HEK293 (cell line): ENCODE data around the gene FOLR2.

ENCODE experiments used
- CTCF ChIA-PET: fragments of 350-600 bp; formaldehyde crosslinking; extraction: SDS; loops from one replicate; lab custom pipeline; 2021; ENCODE audit warnings: antibody characterized with exemption; lab: Yijun Ruan, JAX
- POLR2A ChIA-PET: fragments of 300-600 bp; formaldehyde crosslinking; extraction: SDS; loops from one replicate; lab custom pipeline; 2020; ENCODE audit warnings: antibody characterized with exemption, inconsistent platforms; lab: Yijun Ruan, JAX
- H3K27ac ChIP-seq: fragments of 200-500 bp; sonication (Bioruptor generic); 2 replicates; pipeline ENCODE4 v1.5.1; 2014; ENCODE audit warnings: low read depth, low read length, control low read depth, inconsistent platforms; ENCODE audit errors: extremely low read depth
- H3K36me3 ChIP-seq, 2 experiments: fragments of 200-500 bp in 1 of 2; sonication (Bioruptor generic) in 1 of 2; 1 replicate in 1 of 2; 2 replicates in 1 of 2; pipeline ENCODE4 v1.5.1; 2014 to 2017; ENCODE audit warnings: inconsistent platforms in 2 of 2, low read length in 2 of 2; ENCODE audit not compliant: control insufficient read depth in 2 of 2, insufficient read depth in 1 of 2
- H3K4me1 ChIP-seq: fragments of 200-500 bp; sonication (Bioruptor generic); 2 replicates; pipeline ENCODE4 v1.5.1; 2014; ENCODE audit warnings: mild to moderate bottlenecking, low read length, inconsistent platforms; ENCODE audit not compliant: control insufficient read depth, insufficient read depth
- H3K4me3 ChIP-seq: 2 replicates; pipeline ENCODE4 v1.5.1; 2011; ENCODE audit warnings: low read depth, mild to moderate bottlenecking, control low read depth, low read length, moderate library complexity
- H3K9me3 ChIP-seq: fragments of 200-500 bp; sonication (Bioruptor generic); 2 replicates; pipeline ENCODE4 v1.5.1; 2014; ENCODE audit warnings: low read depth, low read length, inconsistent platforms; ENCODE audit not compliant: control insufficient read depth, insufficient read depth
- HOXC10 ChIP-seq: sonication (generic); formaldehyde crosslinking; IDR thresholded peaks from 2 replicates; pipeline ENCODE4 v1.8.1; 2023; ENCODE audit warnings: mild to moderate bottlenecking, missing genetic modification reagents
- IKZF3 ChIP-seq: fragments of 450-650 bp; IDR thresholded peaks from 2 replicates; pipeline ENCODE4 v1.5.0; 2018; ENCODE audit warnings: missing biosample characterization, mild to moderate bottlenecking, missing genetic modification characterization, moderate library complexity
- MEIS1 ChIP-seq: sonication (generic); formaldehyde crosslinking; IDR thresholded peaks from 2 replicates; pipeline ENCODE4 v1.8.1; 2022; ENCODE audit warnings: missing genetic modification reagents, mild to moderate bottlenecking, borderline replicate concordance
- SALL2 ChIP-seq: fragments of 450-650 bp; formaldehyde crosslinking; IDR thresholded peaks from 2 replicates; pipeline ENCODE4 v1.5.0; 2017; ENCODE audit warnings: missing biosample characterization, mild to moderate bottlenecking, missing genetic modification characterization, borderline replicate concordance
- SP7 ChIP-seq: fragments of 450-650 bp; formaldehyde crosslinking; IDR thresholded peaks from 2 replicates; pipeline ENCODE4 v1.5.1; 2016; ENCODE audit warnings: missing biosample characterization, missing genetic modification characterization
- ZBTB10 ChIP-seq: fragments of 450-650 bp; formaldehyde crosslinking; IDR thresholded peaks from 2 replicates; pipeline ENCODE4 v1.5.1; 2016; ENCODE audit warnings: missing biosample characterization, missing genetic modification characterization
- ZFP37 ChIP-seq: fragments of 450-650 bp; formaldehyde crosslinking; IDR thresholded peaks from 2 replicates; pipeline ENCODE4 v1.5.1; 2016; ENCODE audit warnings: missing biosample characterization, missing genetic modification characterization
- ZFP69B ChIP-seq: fragments of 450-650 bp; formaldehyde crosslinking; IDR thresholded peaks from 2 replicates; pipeline ENCODE4 v1.5.1; 2016; ENCODE audit warnings: missing biosample characterization, missing genetic modification characterization
- ZNF112 ChIP-seq: fragments of 450-650 bp; formaldehyde crosslinking; IDR thresholded peaks from 2 replicates; pipeline ENCODE4 v1.5.0; 2017; ENCODE audit warnings: missing biosample characterization, missing genetic modification characterization
- ZNF148 ChIP-seq: fragments of 450-650 bp; formaldehyde crosslinking; IDR thresholded peaks from 2 replicates; pipeline ENCODE4 v1.5.0; 2017; ENCODE audit warnings: missing biosample characterization, missing genetic modification characterization, borderline replicate concordance
- ZNF155 ChIP-seq: fragments of 450-650 bp; formaldehyde crosslinking; IDR thresholded peaks from 2 replicates; pipeline ENCODE4 v1.5.1; 2016; ENCODE audit warnings: missing biosample characterization, missing genetic modification characterization
- ZNF221 ChIP-seq: fragments of 450-650 bp; formaldehyde crosslinking; IDR thresholded peaks from 2 replicates; pipeline ENCODE4 v1.5.1; 2017; ENCODE audit warnings: missing biosample characterization, missing genetic modification characterization, borderline replicate concordance
- ZNF248 ChIP-seq: fragments of 450-650 bp; formaldehyde crosslinking; IDR thresholded peaks from 2 replicates; pipeline ENCODE4 v1.5.1; 2017; ENCODE audit warnings: missing biosample characterization, missing genetic modification characterization
- ZNF391 ChIP-seq: fragments of 450-650 bp; formaldehyde crosslinking; IDR thresholded peaks from 2 replicates; pipeline ENCODE4 v1.5.1; 2016; ENCODE audit warnings: low read depth, missing biosample characterization, missing genetic modification characterization, borderline replicate concordance
- ZNF423 ChIP-seq: fragments of 450-650 bp; formaldehyde crosslinking; IDR thresholded peaks from 2 replicates; pipeline ENCODE4 v1.5.1; 2016; ENCODE audit warnings: missing biosample characterization, missing genetic modification characterization
- ZNF510 ChIP-seq: fragments of 450-650 bp; formaldehyde crosslinking; IDR thresholded peaks from 2 replicates; pipeline ENCODE4 v1.5.1; 2018; ENCODE audit warnings: mild to moderate bottlenecking, missing genetic modification characterization, missing biosample characterization; ENCODE audit not compliant: insufficient replicate concordance
- ZNF544 ChIP-seq: fragments of 450-650 bp; formaldehyde crosslinking; IDR thresholded peaks from 2 replicates; pipeline ENCODE4 v1.5.0; 2017; ENCODE audit warnings: missing biosample characterization, missing genetic modification characterization
- ZNF549 ChIP-seq: fragments of 450-650 bp; IDR thresholded peaks from 2 replicates; pipeline ENCODE4 v1.5.1; 2018; ENCODE audit warnings: missing biosample characterization, missing genetic modification characterization, mild to moderate bottlenecking, inconsistent platforms, moderate library complexity
- ZNF555 ChIP-seq: fragments of 450-650 bp; formaldehyde crosslinking; conservative IDR thresholded peaks from 2 replicates; pipeline ENCODE4 v1.5.1; 2017; ENCODE audit warnings: missing biosample characterization, mild to moderate bottlenecking, missing genetic modification characterization, inconsistent platforms
- ZNF571 ChIP-seq: fragments of 450-650 bp; formaldehyde crosslinking; IDR thresholded peaks from 2 replicates; pipeline ENCODE4 v1.5.0; 2017; ENCODE audit warnings: missing biosample characterization, missing genetic modification characterization
- ZNF585B ChIP-seq: fragments of 450-650 bp; formaldehyde crosslinking; IDR thresholded peaks from 2 replicates; pipeline ENCODE4 v1.5.1; 2016; ENCODE audit warnings: missing biosample characterization, missing genetic modification characterization
- ZNF677 ChIP-seq: fragments of 450-650 bp; IDR thresholded peaks from 2 replicates; pipeline ENCODE4 v1.5.0; 2018; ENCODE audit warnings: missing biosample characterization, mild to moderate bottlenecking, missing genetic modification characterization, moderate library complexity
- ZNF704 ChIP-seq: fragments of 450-650 bp; formaldehyde crosslinking; IDR thresholded peaks from 2 replicates; pipeline ENCODE4 v1.5.1; 2016; ENCODE audit warnings: missing biosample characterization, missing genetic modification characterization
- ZNF768 ChIP-seq: fragments of 450-650 bp; formaldehyde crosslinking; IDR thresholded peaks from 2 replicates; pipeline ENCODE4 v1.5.1; 2018; ENCODE audit warnings: missing biosample characterization, mild to moderate bottlenecking, missing genetic modification characterization
- ZNF791 ChIP-seq: fragments of 450-650 bp; formaldehyde crosslinking; IDR thresholded peaks from 2 replicates; pipeline ENCODE4 v1.5.1; 2016; ENCODE audit warnings: missing biosample characterization, missing genetic modification characterization

Gene FOLR2

GRCh38 chr11:72244060-72244360, 27.4 kb downstream of the FOLR2 start, which contains the start of gene PHOX2A:
PHOX2A (minus strand) TSS chr11:72244176; CDS start chr11:72244004, 172 bp downstream.
- ChIA-PET CTCF (no interaction called here), POLR2A (no interaction called here)
- no peaks in the 10 kb centered on the region for H3K36me3 ChIP-seq
- no peak within 1 kb of the TSS for H3K27ac ChIP-seq
- H3K4me1 ChIP-seq: no peaks in the 10 kb centered on the region
- no peaks in the 10 kb centered on the region for H3K9me3 ChIP-seq
- TF ChIP-seq SP7 (tag by site-specific recombination) (no peak), ZNF248 (tag by site-specific recombination) (no peak), ZNF391 (no peak), ZNF704 (no peak), HOXC10 (no peak), ZNF677 (tag by site-specific recombination) (no peak), ZFP69B (no peak), ZNF112 (tag by site-specific recombination) (no peak), ZNF768 (no peak), ZNF555 (tag by site-specific recombination) (no peak), ZNF510 (no peak)
- no peak within 1 kb of the TSS for H3K4me3 ChIP-seq

- no peak for TF ChIP-seq ZNF112 (tag by site-specific recombination)
- TF ChIP-seq ZBTB10 (tag by site-specific recombination): no peak
- TF ChIP-seq ZNF148: 0 out of 2 replicates have a peak, but pooled peaks have one; percentile 12
- TF ChIP-seq, all 188 proteins: peak for 1
- Histone ChIP-seq H3K9me3 (no peaks in the 10 kb centered on the region), H3K36me3 (no peaks in the 10 kb centered on the region), H3K4me1 (no peaks in the 10 kb centered on the region), H3K4me3 (no peak overlapping the region), H3K27ac (no peak overlapping the region)
- ChIA-PET POLR2A (no interaction called here), CTCF (interaction anchor here (0.6 to 0.8 kb wide), 2 partner anchors 19 to 47 kb away, joined by 3 read pairs; no protein-coding TSS in a partner anchor)
Observed at GRCh38 chr11:72244361-72245262, 28.0 kb downstream of the FOLR2 start.

- Histone ChIP-seq H3K9me3 (no peaks in the 10 kb centered on the region), H3K4me3 (no peak overlapping the region), H3K4me1 (no peaks in the 10 kb centered on the region), H3K36me3 (no peaks in the 10 kb centered on the region), H3K27ac (no peak overlapping the region)
- ChIA-PET POLR2A (no interaction called here), CTCF (interaction anchor here (0.6 to 0.8 kb wide), 2 partner anchors 20 to 48 kb away, joined by 3 read pairs; no protein-coding TSS in a partner anchor)
- TF ChIP-seq ZNF391 (no peak), ZNF585B (no peak), ZNF544 (tag by site-specific recombination) (no peak), ZNF791 (tag by site-specific recombination) (no peak), ZNF423 (no peak), ZNF571 (tag by site-specific recombination) (no peak), MEIS1 (CRISPR knock-in tag) (no peak), ZNF221 (tag by site-specific recombination) (no peak), ZNF549 (tag by site-specific recombination) (no peak), ZNF155 (no peak), ZFP37 (tag by site-specific recombination) (no peak), IKZF3 (tag by site-specific recombination) (no peak), SALL2 (no peak)
Observed at GRCh38 chr11:72245263-72245816, 28.7 kb downstream of the FOLR2 start.
